ENCODE data around the gene FAM181A. TPM values are rescaled to one million over a fixed set of nuclear protein-coding genes. Genes with fewer than 3 reads are reported as not detected.

The FAM181A gene
- total RNA-seq, 1 donor from 2014 or later, result not detected

DNA sequence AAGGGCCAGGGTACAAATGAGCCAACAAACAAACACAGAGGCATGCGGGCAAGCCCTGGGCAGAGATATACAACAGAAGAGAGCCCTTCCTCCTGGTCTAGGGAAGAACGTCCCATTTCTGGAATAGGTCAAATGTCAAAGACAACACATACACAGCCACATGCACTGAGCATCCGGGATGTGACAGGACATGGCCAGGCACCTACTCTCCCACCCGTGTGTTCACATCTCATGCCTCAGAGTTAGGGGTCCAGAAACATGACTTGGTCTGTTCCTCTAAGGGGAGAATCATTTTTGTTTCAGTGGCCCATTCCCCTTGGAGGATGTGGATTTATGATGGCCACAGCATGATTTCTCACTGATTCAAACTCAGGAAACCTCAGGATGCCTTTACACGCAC is 50.0 kb downstream of the FAM181A start:
- DNase-seq (ENCODE audit: low read depth, low spot score), result no peak

DNA sequence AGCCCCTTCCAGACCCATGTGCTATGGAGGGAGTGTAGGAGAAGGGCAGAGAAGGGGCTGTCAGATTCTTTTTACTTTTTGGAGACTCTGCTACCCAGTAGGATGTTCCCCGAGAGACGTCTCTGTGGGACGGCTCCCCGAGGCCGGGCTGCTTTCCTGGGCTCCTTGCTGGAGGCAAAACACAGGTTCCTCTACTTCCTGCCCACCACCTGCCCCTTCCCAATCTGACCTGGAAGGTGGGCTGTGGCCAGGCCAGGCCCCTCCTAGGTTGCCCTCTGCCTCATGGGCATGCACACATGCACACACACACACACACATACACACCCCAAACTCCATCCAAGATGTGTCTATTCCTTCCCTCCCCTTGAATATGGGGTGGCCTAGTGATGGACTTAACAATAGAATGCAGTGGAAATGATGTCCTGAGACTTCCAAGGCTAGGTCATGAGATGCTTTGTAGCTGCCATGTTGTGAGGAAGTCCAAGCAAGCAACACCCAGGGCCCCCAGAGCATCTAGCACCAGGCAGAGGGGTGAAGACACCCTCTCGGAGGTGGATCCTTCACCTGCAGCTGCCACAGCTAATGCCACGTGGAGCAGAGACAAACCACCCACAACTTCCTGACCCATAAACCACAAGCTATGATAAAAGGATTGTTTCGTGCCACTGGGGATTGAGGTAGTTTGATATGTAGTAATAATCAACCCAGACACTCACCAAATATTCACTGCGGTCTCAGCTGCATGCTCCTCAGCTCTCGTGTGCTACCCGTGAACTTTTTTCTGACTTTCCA is 50.8 kb downstream of the FAM181A start:
- no peak for DNase-seq (ENCODE audit: low read depth, low spot score)

DNA sequence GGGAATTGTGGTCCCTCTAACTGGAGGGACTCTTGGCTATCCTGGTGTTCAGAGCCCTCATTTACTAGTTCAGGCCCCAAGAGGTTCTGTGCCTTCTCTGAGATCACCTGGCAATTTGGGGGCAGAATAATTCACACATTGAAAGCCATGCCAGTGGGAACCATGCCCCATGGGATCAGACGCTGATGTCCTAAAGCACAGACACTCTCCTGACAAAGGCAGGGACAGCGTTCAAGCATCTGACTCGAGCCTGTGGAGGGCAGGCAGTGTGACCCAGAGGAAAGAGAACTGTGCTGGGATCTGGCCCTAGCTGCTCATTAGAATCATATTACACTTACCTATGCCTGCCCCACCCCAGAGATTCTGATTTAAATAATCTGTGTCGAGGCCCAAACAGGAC is 51.6 kb downstream of the FAM181A start:
- no peak for DNase-seq (ENCODE audit: low read depth, low spot score)

Other genes starting within 250 kb of the FAM181A start
- not detected in 2 replicates for gene PRIMA1, start 138.9 kb upstream of the FAM181A start, total RNA-seq
- gene ASB2, start 49.2 kb downstream of the FAM181A start, total RNA-seq, result not detected in 2 replicates
- not detected in 2 replicates for gene CCDC197, start 70.0 kb downstream of the FAM181A start, total RNA-seq
- 0.53 and 1.3 TPM in 2 replicates for gene OTUB2, start 99.0 kb downstream of the FAM181A start, total RNA-seq
- gene DDX24, start 153.9 kb downstream of the FAM181A start, total RNA-seq, result 110 and 150 TPM in 2 replicates
- 7.5 and 13.9 TPM in 2 replicates for gene IFI27L1, start 154.0 kb downstream of the FAM181A start, total RNA-seq
- gene IFI27, start 183.4 kb downstream of the FAM181A start, total RNA-seq, result 317 and 506 TPM in 2 replicates
- 38.5 and 102 TPM in 2 replicates for gene IFI27L2, start 202.3 kb downstream of the FAM181A start, total RNA-seq
- 0.04 TPM in 1 of 2 replicates, not detected in the other for gene PPP4R4, start 247.0 kb downstream of the FAM181A start, total RNA-seq

All from pulmonary artery endothelial cell (primary cell).